ENCODE results near the gene USF3.

GRCh38 chr3:113637756-113638155, 58.7 kb downstream of the USF3 start:
- TF ChIP-seq POLR2A (IDR thresholded peaks at IDR 0.05) (no peak), CTCF (IDR thresholded peaks at IDR 0.05) (no peak)

Data from thyroid gland (tissue), 4 donors.